ENCODE data around the gene EIF2AK3. TPM values are rescaled to one million over a fixed set of nuclear protein-coding genes. Genes with fewer than 3 reads are reported as not detected.

The EIF2AK3 gene
- total RNA-seq, 4 donors from 2014 or later = 6.4 to 52.7 (median 19.9) TPM

DNA sequence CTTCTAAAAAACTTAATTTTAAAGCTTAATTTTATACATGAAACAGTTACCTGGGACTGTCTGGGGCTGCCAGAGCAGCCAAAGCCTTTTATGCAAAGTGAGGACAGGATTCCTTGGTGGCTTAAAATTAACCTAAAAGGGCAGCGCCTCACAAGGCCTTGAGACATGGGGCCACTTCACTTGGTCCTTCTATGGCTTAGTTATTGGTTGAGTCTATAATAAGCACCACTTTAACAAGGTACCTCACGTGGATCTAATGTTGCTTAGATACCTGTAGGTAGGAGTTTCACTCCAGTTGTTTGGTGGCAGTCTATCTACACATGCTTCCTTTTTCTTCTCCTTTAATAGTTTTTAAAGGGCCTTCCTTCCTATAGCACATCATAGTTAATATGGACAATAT lies 51.6 kb downstream of the EIF2AK3 start:
- no peak for DNase-seq
- Histone ChIP-seq H3K4me3 (no peak overlapping the region), H3K4me1 (no peaks in the 10 kb centered on the region), H3K27ac (no peak overlapping the region), H3K27me3 (no peaks in the 10 kb centered on the region), H3K9me3 (no peaks in the 10 kb centered on the region), H3K36me3 (no peaks in the 10 kb centered on the region)
- TF ChIP-seq, protein P1, sequence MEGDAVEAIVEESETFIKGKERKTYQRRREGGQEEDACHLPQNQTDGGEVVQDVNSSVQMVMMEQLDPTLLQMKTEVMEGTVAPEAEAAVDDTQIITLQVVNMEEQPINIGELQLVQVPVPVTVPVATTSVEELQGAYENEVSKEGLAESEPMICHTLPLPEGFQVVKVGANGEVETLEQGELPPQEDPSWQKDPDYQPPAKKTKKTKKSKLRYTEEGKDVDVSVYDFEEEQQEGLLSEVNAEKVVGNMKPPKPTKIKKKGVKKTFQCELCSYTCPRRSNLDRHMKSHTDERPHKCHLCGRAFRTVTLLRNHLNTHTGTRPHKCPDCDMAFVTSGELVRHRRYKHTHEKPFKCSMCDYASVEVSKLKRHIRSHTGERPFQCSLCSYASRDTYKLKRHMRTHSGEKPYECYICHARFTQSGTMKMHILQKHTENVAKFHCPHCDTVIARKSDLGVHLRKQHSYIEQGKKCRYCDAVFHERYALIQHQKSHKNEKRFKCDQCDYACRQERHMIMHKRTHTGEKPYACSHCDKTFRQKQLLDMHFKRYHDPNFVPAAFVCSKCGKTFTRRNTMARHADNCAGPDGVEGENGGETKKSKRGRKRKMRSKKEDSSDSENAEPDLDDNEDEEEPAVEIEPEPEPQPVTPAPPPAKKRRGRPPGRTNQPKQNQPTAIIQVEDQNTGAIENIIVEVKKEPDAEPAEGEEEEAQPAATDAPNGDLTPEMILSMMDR (IDR thresholded peaks at IDR 0.05) = no peak
- TF ChIP-seq POLR2A (IDR thresholded peaks at IDR 0.05) = no peak
- intact Hi-C loops (cut with DNase I; ENCODE audit: low total_unique reads) = no loop called here

DNA sequence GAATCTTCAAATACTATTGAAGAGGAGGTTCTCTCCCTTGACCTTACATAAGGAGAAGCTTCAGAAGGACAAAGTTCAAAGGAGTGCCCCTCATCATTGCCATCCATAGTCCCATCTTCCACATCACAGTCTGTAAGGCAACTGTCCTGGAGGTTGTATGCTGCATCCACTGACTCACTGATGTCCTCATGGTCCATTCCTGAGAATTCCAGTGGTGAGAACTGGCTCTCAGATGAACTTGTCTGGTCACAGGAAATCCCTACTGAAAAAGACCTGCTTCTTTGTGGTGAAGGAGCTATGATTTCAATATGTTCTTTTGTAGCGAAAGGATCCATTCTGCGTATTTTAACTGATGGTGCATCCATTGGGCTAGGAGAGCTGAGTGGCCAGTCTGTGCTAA lies 52.2 kb downstream of the EIF2AK3 start:
- DNase-seq = no peak
- Histone ChIP-seq H3K27ac (no peak overlapping the region), H3K36me3 (no peaks in the 10 kb centered on the region), H3K9me3 (no peaks in the 10 kb centered on the region), H3K4me1 (no peaks in the 10 kb centered on the region), H3K27me3 (no peaks in the 10 kb centered on the region), H3K4me3 (no peak overlapping the region)
- TF ChIP-seq, protein P1 (IDR thresholded peaks at IDR 0.05) = no peak
- no peak for TF ChIP-seq POLR2A (IDR thresholded peaks at IDR 0.05)
- intact Hi-C loops (cut with DNase I; ENCODE audit: low total_unique reads) = no loop called here

DNA sequence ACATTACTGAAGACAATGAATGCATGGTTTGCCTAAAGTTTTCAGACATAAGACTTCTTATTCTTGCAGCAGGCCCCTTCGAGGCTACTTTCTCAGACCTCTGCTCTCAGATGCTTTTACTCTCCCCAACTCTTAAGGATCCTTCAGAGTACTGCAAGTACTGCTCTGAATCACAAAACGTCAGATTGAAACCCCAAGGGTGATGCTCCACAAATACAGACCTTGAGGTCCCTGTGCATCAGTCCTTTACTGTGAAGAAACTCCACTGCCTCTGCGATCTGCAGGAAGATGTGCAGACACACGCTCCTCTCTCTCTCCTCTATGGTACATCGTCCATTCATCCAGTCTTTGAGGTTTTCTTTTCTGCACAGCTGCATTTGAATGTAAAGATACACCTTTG lies 52.8 kb downstream of the EIF2AK3 start:
- intact Hi-C loops (cut with DNase I; ENCODE audit: low total_unique reads) = no loop called here
- no peaks in the 10 kb centered on the region for H3K27me3 ChIP-seq

DNA sequence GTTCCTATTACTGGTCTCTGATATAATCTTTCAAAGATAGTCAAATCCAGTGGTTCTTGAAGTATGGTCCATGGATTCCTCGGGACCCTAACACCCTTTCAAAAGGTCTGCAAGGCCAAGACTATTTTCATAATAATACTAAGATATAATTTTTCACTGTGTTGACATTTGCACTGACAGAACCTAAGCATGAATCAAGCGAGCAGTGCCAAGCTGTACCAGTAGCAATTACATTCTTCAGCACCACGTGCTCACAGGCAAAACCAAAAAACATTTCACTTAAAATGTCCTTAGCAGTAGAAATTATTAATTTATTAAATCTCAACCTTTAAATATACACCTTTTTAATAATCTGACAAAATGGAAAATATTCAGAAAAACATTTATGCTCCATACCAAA lies 59.1 kb downstream of the EIF2AK3 start:
- Histone ChIP-seq H3K9me3 (no peaks in the 10 kb centered on the region), H3K4me1 (no peaks in the 10 kb centered on the region), H3K27ac (no peak overlapping the region), H3K36me3 (no peaks in the 10 kb centered on the region), H3K4me3 (no peak overlapping the region), H3K27me3 (no peaks in the 10 kb centered on the region)
- intact Hi-C loops (cut with DNase I; ENCODE audit: low total_unique reads) = no loop called here
- TF ChIP-seq POLR2A (IDR thresholded peaks at IDR 0.05) = no peak
- TF ChIP-seq, protein P1 (IDR thresholded peaks at IDR 0.05) = no peak
- no peak for DNase-seq

More for the DNA sequence above, 52.8 kb downstream of the EIF2AK3 start:
- H3K4me1 ChIP-seq = no peaks in the 10 kb centered on the region
- H3K9me3 ChIP-seq = no peaks in the 10 kb centered on the region
- H3K36me3 ChIP-seq = no peaks in the 10 kb centered on the region
- no peak for TF ChIP-seq POLR2A (IDR thresholded peaks at IDR 0.05)
- TF ChIP-seq, protein P1 (IDR thresholded peaks at IDR 0.05) = no peak
- DNase-seq = no peak
- no peak overlapping the region for H3K27ac ChIP-seq
- H3K4me3 ChIP-seq = no peak overlapping the region

DNA sequence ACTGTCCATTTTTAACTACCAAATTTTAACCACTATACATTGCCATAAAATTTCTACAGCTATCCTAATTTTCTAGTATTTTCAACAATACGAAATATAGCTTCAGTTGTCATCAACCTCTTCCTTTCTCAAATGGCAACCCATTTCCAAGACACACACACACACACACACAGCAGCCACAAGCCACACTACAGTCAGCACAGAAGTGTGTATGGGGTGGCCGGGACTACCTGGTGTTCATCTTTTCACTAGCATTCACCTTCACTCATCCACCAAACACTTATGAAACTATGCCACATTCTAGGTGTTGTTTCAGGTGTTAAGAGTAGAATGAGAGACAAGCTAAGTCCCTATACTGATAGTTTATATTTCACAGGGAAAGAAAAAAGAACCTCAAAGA lies 62.9 kb downstream of the EIF2AK3 start:
- no peak for TF ChIP-seq POLR2A (IDR thresholded peaks at IDR 0.05)
- TF ChIP-seq, protein P1 (IDR thresholded peaks at IDR 0.05) = no peak
- Histone ChIP-seq H3K4me3 (no peak overlapping the region), H3K27me3 (no peaks in the 10 kb centered on the region), H3K9me3 (no peaks in the 10 kb centered on the region), H3K36me3 (no peaks in the 10 kb centered on the region), H3K27ac (no peak overlapping the region), H3K4me1 (no peaks in the 10 kb centered on the region)
- intact Hi-C loops (cut with DNase I; ENCODE audit: low total_unique reads) = no loop called here
- no peak for DNase-seq

All from uterus (tissue), 4 donors.